ENCODE measurements around the gene RAPGEF3.

The RAPGEF3 gene

DNA sequence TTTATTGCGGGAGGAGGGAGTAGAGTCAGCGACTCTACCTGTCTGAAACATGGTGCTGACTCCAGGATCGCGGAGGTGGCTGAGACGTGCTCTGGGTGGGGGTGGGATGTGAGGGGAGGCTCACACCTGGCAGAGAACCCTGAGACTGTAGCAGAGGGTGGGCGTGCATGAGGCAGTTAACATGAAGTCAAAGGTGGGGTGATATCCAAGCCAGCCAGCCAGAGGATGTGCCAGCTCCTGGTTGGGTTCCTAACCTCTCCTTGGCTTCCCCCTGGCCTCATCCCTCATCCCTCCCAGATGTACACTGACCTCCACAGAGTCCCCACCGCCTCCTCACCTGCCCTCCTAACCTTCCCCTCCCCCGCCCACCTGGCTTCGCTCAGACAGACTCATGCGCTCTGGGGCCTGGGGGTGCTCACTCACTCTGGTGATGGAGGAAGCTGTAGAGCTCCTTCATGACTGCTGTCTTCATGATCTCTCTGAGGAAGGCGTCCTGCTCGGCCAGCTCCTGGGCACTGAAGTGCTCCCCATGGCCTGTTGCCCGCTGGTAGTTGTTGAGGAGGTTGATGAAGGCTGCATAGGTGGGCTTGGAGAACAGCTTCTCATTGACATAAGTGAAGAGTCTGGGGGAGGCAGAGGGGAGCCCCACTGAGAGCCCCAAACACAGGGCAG, 42.7 kb downstream of the RAPGEF3 start:
- H3K27ac ChIP-seq: no peak overlapping the region
- H3K4me3 ChIP-seq: no peak overlapping the region
- H3K9ac ChIP-seq (ENCODE audit: insufficient read length): no peak overlapping the region
- H3K36me3 ChIP-seq (ENCODE audit: insufficient read depth, low read length): no peaks in the 10 kb centered on the region
- DNase-seq (ENCODE audit: low read depth, low spot score): no peak
- TF ChIP-seq POLR2AphosphoS5 (IDR thresholded peaks at IDR 0.05; ENCODE audit: borderline replicate concordance, low read depth, low read length) (no peak), EZH2 (IDR thresholded peaks at IDR 0.05) (no peak), FOXP2 (optimal IDR thresholded peaks at IDR 0.05; ENCODE audit: control extremely low read depth, extremely low read length, insufficient read depth) (no peak)
- no peaks in the 10 kb centered on the region for H3K9me3 ChIP-seq (ENCODE audit: low read depth, low read length)

GRCh38 chr12:47715393-47715876, 43.2 kb downstream of the RAPGEF3 start:
- TF ChIP-seq POLR2AphosphoS5 (IDR thresholded peaks at IDR 0.05; ENCODE audit: borderline replicate concordance, low read depth, low read length): no peak
- TF ChIP-seq FOXP2 (optimal IDR thresholded peaks at IDR 0.05; ENCODE audit: control extremely low read depth, extremely low read length, insufficient read depth): no peak
- TF ChIP-seq EZH2 (IDR thresholded peaks at IDR 0.05): no peak
- Histone ChIP-seq H3K36me3 (ENCODE audit: insufficient read depth, low read length) (no peaks in the 10 kb centered on the region), H3K27ac (no peak overlapping the region), H3K9me3 (ENCODE audit: low read depth, low read length) (no peaks in the 10 kb centered on the region), H3K4me3 (no peak overlapping the region), H3K9ac (ENCODE audit: insufficient read length) (no peak overlapping the region)
- peak; percentile 40 for DNase-seq (ENCODE audit: low read depth, low spot score)

DNA sequence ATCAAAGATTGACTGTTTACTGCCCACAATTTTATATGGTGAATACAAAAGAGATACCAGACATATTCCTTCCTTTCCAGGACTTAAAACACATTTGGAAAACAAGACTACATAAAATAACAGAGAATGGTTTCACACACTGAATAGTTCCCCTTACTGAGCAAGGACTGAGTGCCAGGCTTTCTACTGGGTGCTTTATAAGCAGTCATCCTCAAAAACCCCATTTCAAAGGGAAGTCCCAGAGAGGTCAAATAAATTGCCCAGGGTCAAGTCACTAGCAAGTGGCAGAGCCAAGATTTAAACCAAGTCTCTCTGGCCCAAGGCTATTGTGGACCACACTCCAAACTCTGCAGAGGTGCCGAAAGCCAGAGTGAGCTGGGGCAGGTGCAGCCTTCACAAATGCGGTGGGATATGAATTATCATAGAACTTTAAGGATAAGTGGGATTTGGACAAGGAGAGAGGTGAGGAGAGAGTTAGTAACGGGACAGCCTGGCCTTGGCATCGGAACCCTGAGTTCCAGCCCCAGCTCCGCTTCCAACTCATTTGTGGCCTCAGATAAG, 43.8 kb downstream of the RAPGEF3 start:
- DNase-seq (ENCODE audit: low read depth, low spot score): no peak
- Histone ChIP-seq H3K36me3 (ENCODE audit: insufficient read depth, low read length) (no peaks in the 10 kb centered on the region), H3K9me3 (ENCODE audit: low read depth, low read length) (no peaks in the 10 kb centered on the region), H3K9ac (ENCODE audit: insufficient read length) (no peak overlapping the region), H3K27ac (no peak overlapping the region), H3K4me3 (no peak overlapping the region)
- TF ChIP-seq POLR2AphosphoS5 (IDR thresholded peaks at IDR 0.05; ENCODE audit: borderline replicate concordance, low read depth, low read length) (no peak), EZH2 (IDR thresholded peaks at IDR 0.05) (no peak), FOXP2 (optimal IDR thresholded peaks at IDR 0.05; ENCODE audit: control extremely low read depth, extremely low read length, insufficient read depth) (no peak)

DNA sequence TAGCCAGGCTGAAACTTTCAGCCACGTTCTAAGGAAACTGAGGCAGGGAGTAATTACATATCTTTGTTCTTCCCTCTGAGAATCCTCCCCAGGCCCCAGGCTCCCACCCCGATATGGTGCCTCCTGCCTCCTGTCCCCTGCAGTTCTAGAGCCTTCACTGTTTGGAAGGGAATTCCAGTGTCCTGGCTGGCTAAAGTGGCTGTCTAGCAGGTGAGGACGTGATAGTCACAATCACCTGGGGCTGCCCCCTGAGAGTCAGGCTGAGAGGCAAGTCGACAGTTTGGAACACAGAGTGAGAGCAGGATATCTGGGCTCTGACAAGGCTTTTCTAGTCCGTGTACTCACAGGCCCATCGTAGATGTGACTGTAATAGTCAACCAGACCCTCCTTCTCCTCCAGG, 46.5 kb downstream of the RAPGEF3 start:
- no peak for DNase-seq (ENCODE audit: low read depth, low spot score)
- H3K36me3 ChIP-seq (ENCODE audit: insufficient read depth, low read length): no peaks in the 10 kb centered on the region
- H3K9ac ChIP-seq (ENCODE audit: insufficient read length): no peak overlapping the region
- no peaks in the 10 kb centered on the region for H3K9me3 ChIP-seq (ENCODE audit: low read depth, low read length)
- no peak for TF ChIP-seq EZH2 (IDR thresholded peaks at IDR 0.05)
- no peak for TF ChIP-seq POLR2AphosphoS5 (IDR thresholded peaks at IDR 0.05; ENCODE audit: borderline replicate concordance, low read depth, low read length)
- no peak for TF ChIP-seq FOXP2 (optimal IDR thresholded peaks at IDR 0.05; ENCODE audit: control extremely low read depth, extremely low read length, insufficient read depth)
- no peak overlapping the region for H3K27ac ChIP-seq
- no peak overlapping the region for H3K4me3 ChIP-seq

- DNase-seq (ENCODE audit: low read depth, low spot score): no peak
- H3K27ac ChIP-seq: no peak overlapping the region
- TF ChIP-seq EZH2 (IDR thresholded peaks at IDR 0.05) (no peak), POLR2AphosphoS5 (IDR thresholded peaks at IDR 0.05; ENCODE audit: borderline replicate concordance, low read depth, low read length) (no peak), FOXP2 (optimal IDR thresholded peaks at IDR 0.05; ENCODE audit: control extremely low read depth, extremely low read length, insufficient read depth) (no peak)
Measured at GRCh38 chr12:47711448-47711847, 47.2 kb downstream of the RAPGEF3 start.

GRCh38 chr12:47710278-47710677, 48.4 kb downstream of the RAPGEF3 start:
- Histone ChIP-seq H3K36me3 (ENCODE audit: insufficient read depth, low read length) (no peaks in the 10 kb centered on the region), H3K9ac (ENCODE audit: insufficient read length) (no peak overlapping the region)
- no peak for DNase-seq (ENCODE audit: low read depth, low spot score)

More at GRCh38 chr12:47711448-47711847, 47.2 kb downstream of the RAPGEF3 start:
- no peak overlapping the region for H3K4me3 ChIP-seq
- no peaks in the 10 kb centered on the region for H3K36me3 ChIP-seq (ENCODE audit: insufficient read depth, low read length)
- no peak overlapping the region for H3K9ac ChIP-seq (ENCODE audit: insufficient read length)
- H3K9me3 ChIP-seq (ENCODE audit: low read depth, low read length): no peaks in the 10 kb centered on the region

DNA sequence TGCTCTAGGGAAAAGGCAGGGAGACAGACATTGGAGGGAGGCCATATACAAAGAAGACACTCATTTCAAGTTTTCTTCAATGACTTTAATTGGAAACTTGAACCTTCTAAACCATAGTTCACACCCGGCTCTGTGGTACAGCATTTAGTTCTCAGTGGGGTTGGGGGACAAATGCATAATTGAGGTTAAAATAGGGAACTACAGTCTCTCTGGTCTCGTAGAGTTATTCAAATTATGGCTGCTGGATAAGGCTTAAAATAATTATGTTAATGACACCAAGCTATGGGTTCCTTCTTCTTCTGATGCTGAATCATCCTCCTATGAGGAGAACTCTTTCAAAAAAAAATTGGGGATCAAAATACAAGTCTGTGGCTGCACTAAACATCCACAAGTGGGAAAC, 49.0 kb downstream of the RAPGEF3 start:
- no peak for DNase-seq (ENCODE audit: low read depth, low spot score)
- Histone ChIP-seq H3K27ac (no peak overlapping the region), H3K36me3 (ENCODE audit: insufficient read depth, low read length) (no peaks in the 10 kb centered on the region), H3K9ac (ENCODE audit: insufficient read length) (no peak overlapping the region), H3K4me3 (no peak overlapping the region), H3K9me3 (ENCODE audit: low read depth, low read length) (no peaks in the 10 kb centered on the region)
- TF ChIP-seq FOXP2 (optimal IDR thresholded peaks at IDR 0.05; ENCODE audit: control extremely low read depth, extremely low read length, insufficient read depth): no peak
- TF ChIP-seq EZH2 (IDR thresholded peaks at IDR 0.05): no peak
- TF ChIP-seq POLR2AphosphoS5 (IDR thresholded peaks at IDR 0.05; ENCODE audit: borderline replicate concordance, low read depth, low read length): no peak

More at GRCh38 chr12:47710278-47710677, 48.4 kb downstream of the RAPGEF3 start:
- Histone ChIP-seq H3K4me3 (no peak overlapping the region), H3K9me3 (ENCODE audit: low read depth, low read length) (no peaks in the 10 kb centered on the region), H3K27ac (no peak overlapping the region)
- no peak for TF ChIP-seq POLR2AphosphoS5 (IDR thresholded peaks at IDR 0.05; ENCODE audit: borderline replicate concordance, low read depth, low read length)
- TF ChIP-seq FOXP2 (optimal IDR thresholded peaks at IDR 0.05; ENCODE audit: control extremely low read depth, extremely low read length, insufficient read depth): no peak
- TF ChIP-seq EZH2 (IDR thresholded peaks at IDR 0.05): no peak

- DNase-seq (ENCODE audit: low read depth, low spot score): no peak
- TF ChIP-seq POLR2AphosphoS5 (IDR thresholded peaks at IDR 0.05; ENCODE audit: borderline replicate concordance, low read depth, low read length): no peak
- no peak for TF ChIP-seq FOXP2 (optimal IDR thresholded peaks at IDR 0.05; ENCODE audit: control extremely low read depth, extremely low read length, insufficient read depth)
- TF ChIP-seq EZH2 (IDR thresholded peaks at IDR 0.05): no peak
- Histone ChIP-seq H3K9me3 (ENCODE audit: low read depth, low read length) (no peaks in the 10 kb centered on the region), H3K4me3 (no peak overlapping the region), H3K27ac (no peak overlapping the region), H3K36me3 (ENCODE audit: insufficient read depth, low read length) (no peaks in the 10 kb centered on the region), H3K9ac (ENCODE audit: insufficient read length) (no peak overlapping the region)
Measured at GRCh38 chr12:47709237-47709636, 49.4 kb downstream of the RAPGEF3 start.

Measured in SK-N-MC (cell line).